ENCODE measurements around the gene SCN4B. TPM values are rescaled to one million over a fixed set of nuclear protein-coding genes. Genes with fewer than 3 reads are reported as not detected.
A peak's percentile ranks its signal among the peaks of the same experiment; 100 is the strongest.

SCN4B gene
- total and polyA plus RNA-seq, 2 of the 8 experiments (the other 6 are each of a cell fraction or from before 2014, with no cell fraction given) = 2.8 to 4.9 TPM

DNA sequence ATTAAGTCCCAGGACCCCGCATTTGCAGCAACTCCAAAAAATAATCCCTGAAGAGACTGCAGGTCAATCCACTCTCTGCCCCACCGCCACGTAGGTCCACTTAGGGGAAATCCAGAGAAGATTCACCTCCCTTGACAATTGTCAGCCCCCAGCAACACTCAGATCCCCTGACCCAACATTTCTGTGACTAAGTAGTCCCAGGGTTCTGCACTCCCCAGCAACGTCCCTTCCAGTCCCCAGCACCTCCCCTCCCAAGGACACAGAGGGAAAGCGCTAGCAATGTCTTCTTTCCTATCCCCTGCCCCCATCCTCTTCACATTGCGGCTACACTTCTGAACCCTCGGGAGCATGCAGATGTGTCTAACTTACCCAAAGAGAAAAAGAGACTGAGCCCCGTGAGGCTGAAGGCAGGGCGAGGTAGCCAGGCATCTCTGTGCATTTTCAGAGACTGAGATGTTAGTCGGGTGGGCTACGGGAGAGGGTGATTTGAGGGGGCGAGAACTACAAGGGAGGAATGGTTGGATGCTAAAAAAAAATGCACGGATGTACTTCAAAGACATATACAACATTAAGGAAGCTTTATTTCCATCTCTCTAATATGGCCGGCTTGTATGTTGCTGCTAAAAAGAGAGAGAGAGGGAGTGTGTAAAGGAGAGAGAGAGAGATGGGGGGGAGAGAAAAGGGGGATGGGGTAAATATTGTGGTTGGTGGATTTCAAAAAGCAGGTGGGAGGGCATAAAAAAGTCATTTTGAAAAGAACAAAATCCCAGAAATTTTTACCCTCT, 23.6 kb upstream of the SCN4B start, which contains the start of gene SCN2B (continued):
- TF ChIP-seq JUND (IDR thresholded peaks at IDR 0.05; ENCODE audit: low read length) = peak; percentile 36; the same call in 1 of the 2 replicates
- TF ChIP-seq, protein P1, sequence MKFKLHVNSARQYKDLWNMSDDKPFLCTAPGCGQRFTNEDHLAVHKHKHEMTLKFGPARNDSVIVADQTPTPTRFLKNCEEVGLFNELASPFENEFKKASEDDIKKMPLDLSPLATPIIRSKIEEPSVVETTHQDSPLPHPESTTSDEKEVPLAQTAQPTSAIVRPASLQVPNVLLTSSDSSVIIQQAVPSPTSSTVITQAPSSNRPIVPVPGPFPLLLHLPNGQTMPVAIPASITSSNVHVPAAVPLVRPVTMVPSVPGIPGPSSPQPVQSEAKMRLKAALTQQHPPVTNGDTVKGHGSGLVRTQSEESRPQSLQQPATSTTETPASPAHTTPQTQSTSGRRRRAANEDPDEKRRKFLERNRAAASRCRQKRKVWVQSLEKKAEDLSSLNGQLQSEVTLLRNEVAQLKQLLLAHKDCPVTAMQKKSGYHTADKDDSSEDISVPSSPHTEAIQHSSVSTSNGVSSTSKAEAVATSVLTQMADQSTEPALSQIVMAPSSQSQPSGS (IDR thresholded peaks at IDR 0.05; ENCODE audit: low read length) = no peak
- no peak for TF ChIP-seq CREB1 (IDR thresholded peaks at IDR 0.05)
- no peak for TF ChIP-seq SP4 (IDR thresholded peaks at IDR 0.05; ENCODE audit: low read length)
- 0 out of 2 replicates have a peak, but pooled peaks have one; percentile 17 for TF ChIP-seq EGR1 (IDR thresholded peaks at IDR 0.05; ENCODE audit: borderline replicate concordance, low read depth, low read length)
- TF ChIP-seq, protein P2, sequence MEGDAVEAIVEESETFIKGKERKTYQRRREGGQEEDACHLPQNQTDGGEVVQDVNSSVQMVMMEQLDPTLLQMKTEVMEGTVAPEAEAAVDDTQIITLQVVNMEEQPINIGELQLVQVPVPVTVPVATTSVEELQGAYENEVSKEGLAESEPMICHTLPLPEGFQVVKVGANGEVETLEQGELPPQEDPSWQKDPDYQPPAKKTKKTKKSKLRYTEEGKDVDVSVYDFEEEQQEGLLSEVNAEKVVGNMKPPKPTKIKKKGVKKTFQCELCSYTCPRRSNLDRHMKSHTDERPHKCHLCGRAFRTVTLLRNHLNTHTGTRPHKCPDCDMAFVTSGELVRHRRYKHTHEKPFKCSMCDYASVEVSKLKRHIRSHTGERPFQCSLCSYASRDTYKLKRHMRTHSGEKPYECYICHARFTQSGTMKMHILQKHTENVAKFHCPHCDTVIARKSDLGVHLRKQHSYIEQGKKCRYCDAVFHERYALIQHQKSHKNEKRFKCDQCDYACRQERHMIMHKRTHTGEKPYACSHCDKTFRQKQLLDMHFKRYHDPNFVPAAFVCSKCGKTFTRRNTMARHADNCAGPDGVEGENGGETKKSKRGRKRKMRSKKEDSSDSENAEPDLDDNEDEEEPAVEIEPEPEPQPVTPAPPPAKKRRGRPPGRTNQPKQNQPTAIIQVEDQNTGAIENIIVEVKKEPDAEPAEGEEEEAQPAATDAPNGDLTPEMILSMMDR (IDR thresholded peaks at IDR 0.05; ENCODE audit: control extremely low read depth in 1 of 3, insufficient read depth in 1 of 3, low read depth in 1 of 3, low read length in 3 of 3) = no peak
- TF ChIP-seq SAP30 (IDR thresholded peaks at IDR 0.05; ENCODE audit: insufficient read depth, insufficient replicate concordance, low read length) = peak; percentile 71
- no peak for TF ChIP-seq TAF1 (IDR thresholded peaks at IDR 0.05; ENCODE audit: low read depth, low read length)
- no peak for TF ChIP-seq CEBPB (IDR thresholded peaks at IDR 0.05; ENCODE audit: low read depth, low read length)

Measured in H1 (cell line).